HG03108 (cell line): ENCODE results near the gene NCOA6.

Source experiments
- ATAC-seq: cut with Tn5 transposase; IDR thresholded peaks from one replicate; pipeline ENCODE4 v1.9.1; 2021; ENCODE audit warnings: moderate library complexity; ENCODE audit not compliant: unreplicated experiment

The NCOA6 gene

GRCh38 chr20:34825530-34826362 is at the start of gene NCOA6:
Gene NCOA6, minus strand, starts transcription at chr20:34825651. Its CDS starts 43,296 bp downstream, at chr20:34782355.
- peak; percentile 38 for ATAC-seq

- no peak for ATAC-seq
These were observed 48.7 kb upstream of the NCOA6 start for GRCh38 chr20:34874094-34874654.

- no peak for ATAC-seq
These were observed 48.2 kb upstream of the NCOA6 start for GRCh38 chr20:34873583-34874093.

GRCh38 chr20:34872622-34873224 is 47.3 kb upstream of the NCOA6 start, which contains the start of gene GGT7:
Gene GGT7, minus strand, starts transcription at chr20:34872856. Its CDS starts 41 bp downstream, at chr20:34872815.
- peak; percentile 38 for ATAC-seq

DNA sequence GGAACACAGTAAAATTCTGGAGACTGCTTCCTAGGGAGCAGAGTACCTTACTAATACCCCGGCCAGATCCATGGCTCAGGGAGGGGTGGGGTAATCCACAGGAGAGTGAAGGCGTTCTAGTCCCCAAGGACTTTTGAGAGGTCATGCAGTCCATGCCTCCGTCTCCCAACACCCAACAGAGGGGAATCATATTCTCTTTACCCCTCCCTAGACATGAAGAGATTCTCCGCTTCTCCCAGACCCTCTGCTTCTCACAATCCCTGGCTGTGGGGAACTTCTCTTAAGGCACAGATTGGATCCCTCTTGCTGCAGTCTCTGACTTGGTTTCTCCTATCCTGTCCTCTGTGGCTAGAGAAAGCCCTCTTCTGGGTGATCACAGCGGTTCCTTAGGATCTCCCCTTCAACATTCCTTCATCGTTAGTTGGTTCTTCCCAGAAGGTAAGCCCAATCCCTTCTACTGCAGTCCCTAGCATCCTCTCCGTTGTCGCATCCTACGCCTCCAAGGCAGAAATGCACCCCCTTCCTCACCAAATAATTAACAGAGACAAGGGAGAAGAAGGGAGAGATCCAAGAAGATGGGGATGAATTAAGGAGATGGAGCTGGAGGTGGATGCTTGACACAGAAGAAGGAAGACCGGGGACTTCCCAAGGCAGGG is 46.6 kb upstream of the NCOA6 start:
- ATAC-seq: no peak

GRCh38 chr20:34871320-34871926 is 46.0 kb upstream of the NCOA6 start:
- no peak for ATAC-seq

DNA sequence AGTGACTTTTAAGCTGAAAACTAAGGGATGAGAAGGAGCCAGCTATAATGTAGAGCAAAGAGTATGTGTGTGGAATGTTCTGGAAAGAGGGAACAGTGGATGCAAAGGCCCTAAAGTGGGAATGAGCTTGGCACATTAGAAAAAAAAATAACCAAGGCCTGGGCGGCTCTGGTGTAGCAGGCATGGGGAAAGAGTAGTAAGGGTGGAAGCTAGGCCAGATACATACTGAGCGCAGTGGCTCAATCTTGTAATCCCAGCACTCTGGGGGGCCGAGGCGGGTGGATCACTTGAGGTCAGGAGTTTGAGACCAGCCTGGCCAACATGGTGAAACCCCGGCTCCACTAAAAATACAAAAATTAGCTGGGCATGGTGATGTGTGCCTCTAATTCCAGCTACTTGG is 38.8 kb upstream of the NCOA6 start:
- no peak for ATAC-seq

GRCh38 chr20:34863421-34863965 is 38.0 kb upstream of the NCOA6 start:
- no peak for ATAC-seq

- no peak for ATAC-seq
These were observed 37.3 kb upstream of the NCOA6 start for GRCh38 chr20:34862724-34863123.

DNA sequence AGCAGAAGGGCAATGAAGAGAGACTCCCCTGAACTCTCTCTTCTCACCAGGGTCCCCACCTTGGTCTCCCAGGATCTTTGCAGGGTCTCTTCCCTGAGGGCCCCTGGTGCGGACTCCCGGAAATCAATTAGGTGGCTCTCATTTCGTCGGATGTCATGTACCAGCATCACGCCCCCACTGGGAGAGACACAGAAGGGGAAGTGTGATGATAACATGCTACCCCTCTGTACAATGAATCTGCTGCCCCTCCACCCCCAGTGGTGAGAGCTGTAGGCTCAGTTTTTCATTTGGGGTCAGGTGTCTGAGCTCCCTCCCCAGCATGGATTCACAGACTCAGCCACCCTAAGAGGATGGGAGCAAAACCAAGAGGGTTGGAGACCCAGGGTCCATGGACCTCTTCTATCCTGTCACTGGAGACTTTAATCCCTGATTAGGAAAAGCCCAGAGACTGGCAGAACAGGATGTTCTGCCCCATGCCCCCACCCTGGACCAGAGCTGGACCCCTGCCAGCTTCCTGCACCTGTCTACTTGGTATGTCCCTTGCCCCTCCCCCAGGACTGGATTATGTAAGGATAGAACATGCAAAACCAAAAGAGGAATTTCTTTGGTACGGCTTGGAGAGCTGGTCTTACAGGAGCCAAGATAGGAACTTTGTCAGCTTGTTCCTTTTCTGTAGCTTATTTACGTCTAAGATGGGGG is 36.1 kb upstream of the NCOA6 start:
- ATAC-seq: no peak

DNA sequence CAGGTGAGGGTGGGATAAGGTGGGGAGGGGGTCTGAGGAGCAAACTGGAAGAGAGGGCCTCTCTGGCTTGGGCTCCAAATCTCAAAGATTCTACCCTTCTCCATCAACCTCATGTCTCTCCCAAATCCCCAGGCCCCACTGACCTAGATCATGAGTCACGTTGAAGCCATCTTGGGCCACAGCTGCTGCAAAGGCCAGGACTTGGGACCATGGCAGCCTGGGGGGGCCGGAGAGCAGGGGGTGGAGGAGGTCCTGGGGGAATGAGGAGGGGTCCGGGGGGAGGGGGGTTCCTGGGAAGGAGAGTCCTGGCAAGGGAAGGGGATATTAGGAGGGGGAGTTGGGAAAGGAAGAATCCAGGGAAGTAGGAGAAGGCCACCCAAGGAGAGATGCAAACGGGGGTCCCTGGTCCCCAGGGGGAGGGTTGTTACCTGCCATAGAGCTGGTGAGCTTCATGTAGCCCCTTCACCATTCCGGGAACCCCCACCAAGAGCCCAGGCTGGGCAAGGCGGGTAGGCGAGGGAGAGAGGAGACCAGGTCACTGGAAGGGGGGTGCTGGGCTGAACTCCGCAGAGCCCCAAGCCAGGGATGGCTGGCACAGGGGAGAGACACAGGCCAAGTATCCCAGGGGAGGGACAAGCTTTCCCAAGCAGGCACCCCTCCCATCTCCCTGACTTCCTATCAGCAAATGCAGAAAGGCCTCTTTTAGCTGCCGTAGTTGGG is 34.5 kb upstream of the NCOA6 start:
- no peak for ATAC-seq

GRCh38 chr20:34859367-34859766 is 33.9 kb upstream of the NCOA6 start:
- ATAC-seq: no peak

- no peak for ATAC-seq
These were observed 26.8 kb upstream of the NCOA6 start for GRCh38 chr20:34852298-34852697.

- ATAC-seq: no peak
These were observed 25.5 kb upstream of the NCOA6 start for GRCh38 chr20:34850969-34851368.

- ATAC-seq: no peak
These were observed 24.3 kb upstream of the NCOA6 start for GRCh38 chr20:34849778-34850177.

DNA sequence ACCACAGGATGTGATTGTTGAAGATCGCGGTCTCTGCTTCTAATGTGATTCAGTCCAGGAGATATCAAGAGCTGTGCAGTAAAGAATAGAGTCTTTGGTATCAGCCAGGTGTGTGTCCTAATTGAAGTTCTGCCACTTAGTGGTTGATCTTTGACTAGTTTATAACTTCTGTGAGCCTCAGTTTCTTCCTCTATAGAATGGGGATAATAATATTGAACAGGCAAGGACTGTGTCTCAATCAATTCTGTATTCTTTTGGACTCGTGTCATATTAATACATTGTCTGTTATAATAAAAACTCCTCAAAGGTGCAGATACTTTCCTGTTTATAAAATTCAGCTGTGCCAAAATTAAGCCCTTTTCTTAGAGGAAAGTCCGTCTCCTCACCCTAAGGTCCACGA is 23.1 kb upstream of the NCOA6 start:
- ATAC-seq: no peak

DNA sequence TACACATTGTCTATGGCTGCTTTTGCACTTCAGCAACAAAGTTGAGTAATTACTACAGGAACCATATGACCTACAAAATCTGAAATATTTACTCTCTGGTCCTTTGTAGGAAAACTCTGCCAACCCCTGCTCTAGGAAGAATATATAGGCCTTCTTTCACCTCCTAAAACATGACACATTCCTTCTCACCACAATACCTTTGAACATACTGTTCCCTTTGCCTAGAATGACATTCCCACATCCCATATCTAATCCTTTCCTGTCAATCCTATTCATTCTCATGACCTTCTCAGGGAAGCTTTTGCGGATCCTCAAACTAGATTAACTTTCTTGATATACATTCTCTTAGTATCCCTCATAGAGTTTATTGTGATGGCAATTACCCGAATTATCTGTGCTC is 18.0 kb upstream of the NCOA6 start:
- no peak for ATAC-seq

DNA sequence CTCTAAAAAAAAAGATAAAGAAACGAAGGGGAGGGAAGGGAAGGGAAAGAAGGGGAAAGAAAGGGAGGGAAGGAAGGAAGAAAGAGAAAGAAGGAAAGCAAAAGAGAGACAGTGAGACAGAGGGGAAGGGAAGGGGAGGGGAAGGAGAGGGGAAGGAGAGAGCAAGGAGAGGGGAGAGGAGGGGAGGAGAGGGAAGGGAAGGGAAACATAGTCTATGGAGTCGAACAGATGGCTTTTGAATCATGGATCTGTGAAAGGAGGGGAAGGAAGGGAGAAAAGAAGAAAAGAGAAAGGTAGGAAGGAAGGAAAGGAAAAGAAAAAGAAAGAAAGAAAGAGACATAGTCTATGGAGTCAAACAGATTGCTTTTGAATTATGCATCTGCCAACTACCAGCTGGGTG is 16.7 kb upstream of the NCOA6 start:
- ATAC-seq: no peak

GRCh38 chr20:34834459-34834893 is 9.0 kb upstream of the NCOA6 start:
- ATAC-seq: no peak
